Measurements from ENCODE around the gene CRELD2.

The CRELD2 gene

GRCh38 chr22:49938565-49939136, 20.2 kb downstream of the CRELD2 start (continued):
- no peak for TF ChIP-seq KLF16 (tag by site-specific recombination; IDR thresholded peaks at IDR 0.05)

- ChIA-PET POLR2A (no interaction called here), CTCF (no interaction called here)
- Histone ChIP-seq H3K9me3 (ENCODE audit: control insufficient read depth, insufficient read depth, low read depth, low read length) (no peaks in the 10 kb centered on the region), H3K36me3 (ENCODE audit: control insufficient read depth in 2 of 2, insufficient read depth in 1 of 2, low read length in 2 of 2) (no peaks in the 10 kb centered on the region), H3K4me1 (ENCODE audit: control insufficient read depth, insufficient read depth, low read length) (peaks cover 6% of the 10 kb centered on the region), H3K4me3 (ENCODE audit: low read depth, low read length) (no peak overlapping the region), H3K27ac (ENCODE audit: extremely low read depth, low read depth, low read length) (no peak overlapping the region)
- no peak for TF ChIP-seq ZNF596 (tag by site-specific recombination; IDR thresholded peaks at IDR 0.05)
- TF ChIP-seq ZNF830 (tag by site-specific recombination; IDR thresholded peaks at IDR 0.05; ENCODE audit: low read depth) = no peak
- TF ChIP-seq ZNF514 (tag by site-specific recombination; IDR thresholded peaks at IDR 0.05) = no peak
- no peak for TF ChIP-seq EGR2 (tag by site-specific recombination; IDR thresholded peaks at IDR 0.05; ENCODE audit: low read depth)
- TF ChIP-seq, protein P1, sequence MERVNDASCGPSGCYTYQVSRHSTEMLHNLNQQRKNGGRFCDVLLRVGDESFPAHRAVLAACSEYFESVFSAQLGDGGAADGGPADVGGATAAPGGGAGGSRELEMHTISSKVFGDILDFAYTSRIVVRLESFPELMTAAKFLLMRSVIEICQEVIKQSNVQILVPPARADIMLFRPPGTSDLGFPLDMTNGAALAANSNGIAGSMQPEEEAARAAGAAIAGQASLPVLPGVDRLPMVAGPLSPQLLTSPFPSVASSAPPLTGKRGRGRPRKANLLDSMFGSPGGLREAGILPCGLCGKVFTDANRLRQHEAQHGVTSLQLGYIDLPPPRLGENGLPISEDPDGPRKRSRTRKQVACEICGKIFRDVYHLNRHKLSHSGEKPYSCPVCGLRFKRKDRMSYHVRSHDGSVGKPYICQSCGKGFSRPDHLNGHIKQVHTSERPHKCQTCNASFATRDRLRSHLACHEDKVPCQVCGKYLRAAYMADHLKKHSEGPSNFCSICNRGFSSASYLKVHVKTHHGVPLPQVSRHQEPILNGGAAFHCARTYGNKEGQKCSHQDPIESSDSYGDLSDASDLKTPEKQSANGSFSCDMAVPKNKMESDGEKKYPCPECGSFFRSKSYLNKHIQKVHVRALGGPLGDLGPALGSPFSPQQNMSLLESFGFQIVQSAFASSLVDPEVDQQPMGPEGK (tag by site-specific recombination; IDR thresholded peaks at IDR 0.05) = no peak
- no peak for TF ChIP-seq YY1 (tag by site-specific recombination; IDR thresholded peaks at IDR 0.05)
- TF ChIP-seq, protein P2, sequence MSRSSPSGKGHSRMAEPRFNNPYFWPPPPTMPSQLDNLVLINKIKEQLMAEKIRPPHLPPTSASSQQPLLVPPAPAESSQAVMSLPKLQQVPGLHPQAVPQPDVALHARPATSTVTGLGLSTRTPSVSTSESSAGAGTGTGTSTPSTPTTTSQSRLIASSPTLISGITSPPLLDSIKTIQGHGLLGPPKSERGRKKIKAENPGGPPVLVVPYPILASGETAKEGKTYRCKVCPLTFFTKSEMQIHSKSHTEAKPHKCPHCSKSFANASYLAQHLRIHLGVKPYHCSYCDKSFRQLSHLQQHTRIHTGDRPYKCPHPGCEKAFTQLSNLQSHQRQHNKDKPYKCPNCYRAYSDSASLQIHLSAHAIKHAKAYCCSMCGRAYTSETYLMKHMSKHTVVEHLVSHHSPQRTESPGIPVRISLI (tag by site-specific recombination; IDR thresholded peaks at IDR 0.05) = no peak
- no peak for TF ChIP-seq ZNF366 (tag by site-specific recombination; conservative IDR thresholded peaks at IDR 0.05)
- TF ChIP-seq ZSCAN23 (tag by site-specific recombination; IDR thresholded peaks at IDR 0.05) = no peak
- TF ChIP-seq ZNF785 (tag by site-specific recombination; IDR thresholded peaks at IDR 0.05) = no peak
- no peak for TF ChIP-seq ZNF561 (tag by site-specific recombination; IDR thresholded peaks at IDR 0.05; ENCODE audit: borderline replicate concordance)
- TF ChIP-seq ZNF558 (tag by site-specific recombination; IDR thresholded peaks at IDR 0.05) = no peak
- TF ChIP-seq ZNF621 (tag by site-specific recombination; IDR thresholded peaks at IDR 0.05) = no peak
Measured at GRCh38 chr22:49941507-49942316, 23.3 kb downstream of the CRELD2 start.

DNA sequence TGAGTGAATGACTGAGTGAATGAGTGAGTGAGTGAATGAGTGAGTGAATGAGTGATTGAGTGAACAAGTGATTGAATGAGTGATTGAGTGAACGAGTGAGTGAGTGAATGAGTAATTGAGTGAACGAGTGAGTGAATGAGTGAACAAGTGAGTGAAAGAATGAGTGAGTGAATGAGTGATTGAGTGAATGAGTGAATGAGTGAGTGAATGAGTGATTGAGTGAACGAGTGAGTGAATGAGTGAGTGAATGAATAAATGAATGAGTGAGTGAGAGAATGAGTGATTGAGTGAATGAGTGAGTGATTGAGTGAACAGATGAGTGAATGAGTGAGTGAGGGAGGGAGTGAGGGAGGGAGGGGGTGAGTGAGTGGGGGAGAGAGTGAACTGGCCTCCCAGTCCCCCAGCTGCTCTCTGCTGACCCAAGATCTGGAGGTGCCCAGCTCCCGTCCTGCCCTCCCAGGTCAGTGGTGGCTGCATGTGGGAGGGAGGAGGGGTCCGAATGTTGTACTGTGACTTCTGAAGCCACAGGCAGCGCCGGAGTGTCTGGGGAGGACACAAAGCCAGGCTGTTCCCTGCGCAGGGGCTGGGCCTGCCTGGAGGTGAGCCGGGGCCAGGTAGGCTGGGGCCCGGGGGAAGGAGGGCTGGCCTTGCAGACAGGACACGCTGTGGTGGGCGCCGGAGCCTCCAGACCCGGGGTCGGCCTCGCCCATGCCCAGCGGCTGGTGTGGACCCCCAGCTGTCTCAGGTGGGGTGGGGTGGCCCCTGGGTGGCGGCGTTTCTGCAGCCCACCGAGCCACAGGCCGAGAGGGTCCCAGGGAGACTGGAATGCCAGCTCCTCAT, 24.4 kb downstream of the CRELD2 start:
- H3K4me1 ChIP-seq (ENCODE audit: control insufficient read depth, insufficient read depth, low read length) = peaks cover 3% of the 10 kb centered on the region; the same call in 1 of the 2 replicates
- ChIA-PET POLR2A (no interaction called here), CTCF (interaction anchor here (0.8 to 1.2 kb wide), 2 partner anchors 13 to 88 kb away, joined by 4 to 5 read pairs; no protein-coding TSS in a partner anchor)
- no peaks in the 10 kb centered on the region for H3K36me3 ChIP-seq (ENCODE audit: control insufficient read depth in 2 of 2, insufficient read depth in 1 of 2, low read length in 2 of 2)
- H3K9me3 ChIP-seq (ENCODE audit: control insufficient read depth, insufficient read depth, low read depth, low read length) = no peaks in the 10 kb centered on the region
- H3K27ac ChIP-seq (ENCODE audit: extremely low read depth, low read depth, low read length) = no peak overlapping the region
- H3K4me3 ChIP-seq (ENCODE audit: low read depth, low read length) = no peak overlapping the region
- no peak for TF ChIP-seq GFI1B (tag by site-specific recombination; IDR thresholded peaks at IDR 0.05)
- TF ChIP-seq ZNF184 (tag by site-specific recombination; IDR thresholded peaks at IDR 0.05) = no peak
- TF ChIP-seq ZNF23 (tag by site-specific recombination; IDR thresholded peaks at IDR 0.05; ENCODE audit: borderline replicate concordance) = no peak
- no peak for TF ChIP-seq KLF1 (tag by site-specific recombination; IDR thresholded peaks at IDR 0.05)
- TF ChIP-seq ZNF530 (tag by site-specific recombination; IDR thresholded peaks at IDR 0.05; ENCODE audit: low read depth) = no peak
- TF ChIP-seq, protein P3, sequence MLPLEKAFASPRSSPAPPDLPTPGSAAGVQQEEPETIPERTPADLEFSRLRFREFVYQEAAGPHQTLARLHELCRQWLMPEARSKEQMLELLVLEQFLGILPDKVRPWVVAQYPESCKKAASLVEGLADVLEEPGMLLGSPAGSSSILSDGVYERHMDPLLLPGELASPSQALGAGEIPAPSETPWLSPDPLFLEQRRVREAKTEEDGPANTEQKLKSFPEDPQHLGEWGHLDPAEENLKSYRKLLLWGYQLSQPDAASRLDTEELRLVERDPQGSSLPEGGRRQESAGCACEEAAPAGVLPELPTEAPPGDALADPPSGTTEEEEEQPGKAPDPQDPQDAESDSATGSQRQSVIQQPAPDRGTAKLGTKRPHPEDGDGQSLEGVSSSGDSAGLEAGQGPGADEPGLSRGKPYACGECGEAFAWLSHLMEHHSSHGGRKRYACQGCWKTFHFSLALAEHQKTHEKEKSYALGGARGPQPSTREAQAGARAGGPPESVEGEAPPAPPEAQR (tag by site-specific recombination; IDR thresholded peaks at IDR 0.05) = no peak
- TF ChIP-seq ZNF571 (tag by site-specific recombination; IDR thresholded peaks at IDR 0.05) = no peak
- no peak for TF ChIP-seq KLF7 (tag by site-specific recombination; IDR thresholded peaks at IDR 0.05; ENCODE audit: borderline replicate concordance)
- peak; percentile 99 for TF ChIP-seq ZNF24 (tag by site-specific recombination; IDR thresholded peaks at IDR 0.05)
- TF ChIP-seq, protein P4, sequence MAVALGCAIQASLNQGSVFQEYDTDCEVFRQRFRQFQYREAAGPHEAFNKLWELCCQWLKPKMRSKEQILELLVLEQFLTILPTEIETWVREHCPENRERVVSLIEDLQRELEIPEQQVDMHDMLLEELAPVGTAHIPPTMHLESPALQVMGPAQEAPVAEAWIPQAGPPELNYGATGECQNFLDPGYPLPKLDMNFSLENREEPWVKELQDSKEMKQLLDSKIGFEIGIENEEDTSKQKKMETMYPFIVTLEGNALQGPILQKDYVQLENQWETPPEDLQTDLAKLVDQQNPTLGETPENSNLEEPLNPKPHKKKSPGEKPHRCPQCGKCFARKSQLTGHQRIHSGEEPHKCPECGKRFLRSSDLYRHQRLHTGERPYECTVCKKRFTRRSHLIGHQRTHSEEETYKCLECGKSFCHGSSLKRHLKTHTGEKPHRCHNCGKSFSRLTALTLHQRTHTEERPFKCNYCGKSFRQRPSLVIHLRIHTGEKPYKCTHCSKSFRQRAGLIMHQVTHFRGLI (tag by site-specific recombination; IDR thresholded peaks at IDR 0.05) = no peak
- TF ChIP-seq BCL11B (tag by site-specific recombination; IDR thresholded peaks at IDR 0.05; ENCODE audit: low read depth) = no peak
- no peak for TF ChIP-seq ZNF670 (tag by site-specific recombination; IDR thresholded peaks at IDR 0.05; ENCODE audit: low read depth)

Data from HEK293 (cell line).